PC-3 (cell line): Measurements from ENCODE around the gene OVCH2. TPM values are rescaled to one million over a fixed set of nuclear protein-coding genes. Genes with fewer than 3 reads are reported as not detected.

Experiments
- ATAC-seq: fragments of 200-7000 bp; cut with Tn5 transposase; 2 replicates; pipeline ENCODE4 v1.9.1; 2020; ENCODE audit warnings: mild to moderate bottlenecking, moderate library complexity
- BruUV-seq: library from RNA; stranded (reverse); fragments of 400-500 nt; replicated peaks from 2 replicates; lab custom pipeline; 2021; lab: Mats Ljungman, UMichigan
- CTCF ChIA-PET: fragments of 300-600 bp; sonication (Branson Sonifier 250); formaldehyde crosslinking; loops from one replicate; lab custom pipeline; 2022; ENCODE audit warnings: antibody characterized with exemption; lab: Charles Lee
- POLR2A ChIA-PET: fragments of 300-600 bp; sonication (Branson Sonifier 250); formaldehyde crosslinking; loops from one replicate; lab custom pipeline; 2022; ENCODE audit warnings: antibody characterized with exemption; ENCODE audit not compliant: unreplicated experiment; lab: Charles Lee
- DNase-seq: peaks from one replicate; pipeline ENCODE4 v3.0.0-alpha.2; 2015
- H2AFZ ChIP-seq: fragments of 300-600 bp; sonication (generic); 2 replicates; pipeline ENCODE4 v1.6.0; 2016; ENCODE audit warnings: antibody characterized with exemption, low read length
- H3F3A ChIP-seq: fragments of 300-600 bp; sonication (generic); one replicate; pipeline ENCODE4 v1.6.0; 2017; ENCODE audit warnings: antibody characterized with exemption, low read length, control low read depth, mild to moderate bottlenecking; ENCODE audit not compliant: unreplicated experiment
- H3K27ac ChIP-seq: fragments of 300-600 bp; sonication (generic); 2 replicates; pipeline ENCODE4 v1.5.1; 2016; ENCODE audit warnings: mild to moderate bottlenecking, low read length
- H3K27me3 ChIP-seq: fragments of 300-600 bp; sonication (generic); 2 replicates; pipeline ENCODE4 v1.6.1; 2016; ENCODE audit warnings: low read length, mixed read lengths
- H3K36me3 ChIP-seq: fragments of 300-600 bp; sonication (generic); 2 replicates; pipeline ENCODE4 v1.6.1; 2016; ENCODE audit warnings: low read depth, mixed run types, low read length, mixed read lengths
- H3K4me1 ChIP-seq: fragments of 300-600 bp; sonication (generic); 2 replicates; pipeline ENCODE4 v1.5.1; 2016; ENCODE audit warnings: low read length; ENCODE audit not compliant: insufficient read depth
- H3K4me2 ChIP-seq: fragments of 300-600 bp; sonication (generic); 2 replicates; pipeline ENCODE4 v1.6.0; 2016; ENCODE audit warnings: low read length
- H3K4me3 ChIP-seq: fragments of 300-600 bp; sonication (generic); 2 replicates; pipeline ENCODE4 v1.5.1; 2016; ENCODE audit warnings: mild to moderate bottlenecking, low read length, mixed read lengths
- H3K79me2 ChIP-seq: fragments of 300-600 bp; sonication (generic); 2 replicates; pipeline ENCODE4 v1.6.1; 2017; ENCODE audit warnings: low read length, mixed read lengths
- H3K9ac ChIP-seq: fragments of 300-600 bp; sonication (generic); 2 replicates; pipeline ENCODE4 v1.6.0; 2016; ENCODE audit warnings: mild to moderate bottlenecking, low read length
- H3K9me2 ChIP-seq: fragments of 300-600 bp; sonication (generic); replicated peaks from 2 replicates; pipeline ENCODE4 v1.6.1; 2016; ENCODE audit warnings: mixed run types, low read length, mixed read lengths
- H3K9me3 ChIP-seq: fragments of 300-600 bp; sonication (generic); 2 replicates; pipeline ENCODE4 v1.6.1; 2016; ENCODE audit warnings: low read length, mixed read lengths
- H4K20me1 ChIP-seq: fragments of 300-600 bp; sonication (generic); 2 replicates; pipeline ENCODE4 v1.6.1; 2016; ENCODE audit warnings: low read length, mixed read lengths
- EZH2 ChIP-seq: fragments of 300-600 bp; sonication (generic); IDR thresholded peaks from one replicate; pipeline ENCODE4 v1.6.1; 2017; ENCODE audit warnings: antibody characterized with exemption, mild to moderate bottlenecking, low read length; ENCODE audit not compliant: unreplicated experiment
- EZH2phosphoT487 ChIP-seq: fragments of 300-600 bp; sonication (generic); IDR thresholded peaks from 2 replicates; pipeline ENCODE4 v1.6.1; 2018; ENCODE audit warnings: mild to moderate bottlenecking, antibody characterized with exemption, low read length, borderline replicate concordance
- intact Hi-C: fragments of 100-400 bp; cut with micrococcal nuclease; formaldehyde crosslinking; loops from 2 replicates; pipeline ENCODE4 v1.9.0; 2023
- total RNA-seq: library from RNA; depleted of rRNA; stranded (reverse); fragments of >200 nt; gene quantifications from 2 replicates; pipeline ENCODE4 v1.2.3, GENCODE V29; 2014
- TF ChIP-seq, protein P1 (sequence below): fragments of 300-600 bp; sonication (generic); conservative IDR thresholded peaks from 2 replicates; pipeline ENCODE4 v1.5.1; 2017; ENCODE audit warnings: antibody characterized with exemption, low read depth, mild to moderate bottlenecking, low read length

OVCH2 gene
- total RNA-seq, 1 experiment from 2014 or later, result not detected

DNA sequence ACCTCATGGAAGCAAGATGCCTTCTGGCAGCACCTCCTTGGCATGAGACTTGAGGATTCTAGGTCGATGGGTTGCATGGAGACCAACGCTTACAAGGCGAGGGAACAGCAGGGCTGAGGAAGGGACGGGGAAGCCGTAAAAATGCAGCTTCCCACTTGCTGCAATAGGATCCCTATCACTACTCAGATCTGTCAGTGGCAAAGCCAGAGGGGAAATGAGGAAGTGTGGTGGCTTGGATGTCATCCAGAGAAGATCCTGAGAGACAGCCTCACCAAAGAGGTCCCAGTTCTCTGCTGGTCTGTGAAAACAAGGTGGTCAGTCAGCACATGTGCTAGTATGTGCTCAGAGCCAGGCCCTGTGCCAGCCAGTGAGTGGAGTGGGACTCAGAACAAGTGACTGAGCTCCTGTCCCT lies 55.1 kb downstream of the OVCH2 start:
- intact Hi-C loops, result no loop called here
- H3K4me1 ChIP-seq, result no peaks in the 10 kb centered on the region

DNA sequence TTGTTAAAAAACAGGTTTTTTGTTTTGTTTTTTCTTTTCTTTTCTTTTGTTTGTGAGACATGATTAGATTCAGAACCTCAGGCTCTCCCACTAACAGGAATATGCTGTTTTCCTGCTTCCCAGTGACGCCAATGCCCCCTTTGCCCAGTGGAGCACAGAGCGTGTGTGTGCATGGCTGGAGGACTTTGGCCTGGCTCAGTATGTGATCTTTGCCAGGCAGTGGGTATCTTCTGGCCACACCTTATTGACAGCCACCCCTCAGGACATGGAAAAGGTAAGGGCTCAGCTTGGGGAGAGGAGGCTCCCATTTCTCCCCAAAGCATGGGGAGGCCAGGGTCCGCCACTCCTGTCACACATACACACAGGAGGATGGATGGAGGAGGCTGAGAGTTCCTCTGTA lies 58.0 kb downstream of the OVCH2 start:
- ChIA-PET POLR2A (no interaction called here), CTCF (interaction anchor here (0.6 kb wide), 1 partner anchor 88 kb away, joined by 3 read pairs; no protein-coding TSS in a partner anchor)
- Histone ChIP-seq H3K4me2 (no peak overlapping the region), H3F3A (no peaks in the 10 kb centered on the region), H3K9me3 (no peaks in the 10 kb centered on the region), H3K27me3 (no peaks in the 10 kb centered on the region), H3K9ac (no peak overlapping the region), H3K9me2 (no peaks in the 10 kb centered on the region), H4K20me1 (no peaks in the 10 kb centered on the region), H3K79me2 (no peaks in the 10 kb centered on the region), H3K4me3 (no peak overlapping the region), H3K36me3 (no peaks in the 10 kb centered on the region), H3K4me1 (no peaks in the 10 kb centered on the region), H3K27ac (no peak overlapping the region), H2AFZ (no peak overlapping the region)
- BruUV-seq, result no TSS peak
- ATAC-seq (no peak), DNase-seq (no peak)
- intact Hi-C loops, result no loop called here
- TF ChIP-seq, protein P1, sequence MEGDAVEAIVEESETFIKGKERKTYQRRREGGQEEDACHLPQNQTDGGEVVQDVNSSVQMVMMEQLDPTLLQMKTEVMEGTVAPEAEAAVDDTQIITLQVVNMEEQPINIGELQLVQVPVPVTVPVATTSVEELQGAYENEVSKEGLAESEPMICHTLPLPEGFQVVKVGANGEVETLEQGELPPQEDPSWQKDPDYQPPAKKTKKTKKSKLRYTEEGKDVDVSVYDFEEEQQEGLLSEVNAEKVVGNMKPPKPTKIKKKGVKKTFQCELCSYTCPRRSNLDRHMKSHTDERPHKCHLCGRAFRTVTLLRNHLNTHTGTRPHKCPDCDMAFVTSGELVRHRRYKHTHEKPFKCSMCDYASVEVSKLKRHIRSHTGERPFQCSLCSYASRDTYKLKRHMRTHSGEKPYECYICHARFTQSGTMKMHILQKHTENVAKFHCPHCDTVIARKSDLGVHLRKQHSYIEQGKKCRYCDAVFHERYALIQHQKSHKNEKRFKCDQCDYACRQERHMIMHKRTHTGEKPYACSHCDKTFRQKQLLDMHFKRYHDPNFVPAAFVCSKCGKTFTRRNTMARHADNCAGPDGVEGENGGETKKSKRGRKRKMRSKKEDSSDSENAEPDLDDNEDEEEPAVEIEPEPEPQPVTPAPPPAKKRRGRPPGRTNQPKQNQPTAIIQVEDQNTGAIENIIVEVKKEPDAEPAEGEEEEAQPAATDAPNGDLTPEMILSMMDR, result no peak
- TF ChIP-seq EZH2 (no peak), EZH2phosphoT487 (no peak)

More for the DNA sequence above, 55.1 kb downstream of the OVCH2 start:
- no peaks in the 10 kb centered on the region for H3K27me3 ChIP-seq
- no TSS peak for BruUV-seq
- peak; percentile 55 for DNase-seq
- H4K20me1 ChIP-seq, result no peaks in the 10 kb centered on the region
- POLR2A ChIA-PET, result no interaction called here
- no peaks in the 10 kb centered on the region for H3K36me3 ChIP-seq
- no peak overlapping the region for H3K27ac ChIP-seq
- H3K4me2 ChIP-seq, result no peak overlapping the region
- H3F3A ChIP-seq, result no peaks in the 10 kb centered on the region
- ATAC-seq, result no peak
- no peak overlapping the region for H3K4me3 ChIP-seq
- no peak overlapping the region for H2AFZ ChIP-seq
- H3K9ac ChIP-seq, result no peak overlapping the region
- CTCF ChIA-PET, result no interaction called here
- no peak for TF ChIP-seq EZH2phosphoT487
- TF ChIP-seq, protein P1, result no peak
- TF ChIP-seq EZH2, result no peak
- no peaks in the 10 kb centered on the region for H3K9me3 ChIP-seq
- no peaks in the 10 kb centered on the region for H3K79me2 ChIP-seq
- H3K9me2 ChIP-seq, result no peaks in the 10 kb centered on the region

DNA sequence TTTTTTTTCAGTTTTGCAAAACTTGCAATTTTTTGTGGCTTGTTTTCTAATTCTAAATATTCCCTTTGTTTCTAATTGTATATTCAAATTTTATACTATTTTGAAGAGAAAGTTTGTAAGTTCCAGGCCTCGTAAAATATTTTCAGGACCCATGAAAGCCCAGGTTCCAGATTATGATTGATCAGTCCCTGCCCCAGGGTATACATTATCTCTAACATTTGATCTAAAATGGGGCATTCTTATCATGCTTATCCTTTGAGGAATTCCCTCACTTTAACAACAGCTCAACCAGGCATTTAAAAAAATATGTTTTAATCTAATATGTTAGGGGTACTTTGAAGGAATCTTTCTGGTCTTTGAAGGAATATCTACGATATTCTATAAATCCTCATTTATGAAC lies 59.4 kb downstream of the OVCH2 start:
- no peak for ATAC-seq
- intact Hi-C loops, result no loop called here

More for the DNA sequence above, 59.4 kb downstream of the OVCH2 start:
- TF ChIP-seq, protein P1, result no peak
- no peak for TF ChIP-seq EZH2phosphoT487
- Histone ChIP-seq H3K9ac (no peak overlapping the region), H3K27ac (no peak overlapping the region), H4K20me1 (no peaks in the 10 kb centered on the region), H3K4me1 (0 out of 2 replicates have a peak, but pooled peaks cover 5% of the 10 kb centered on the region), H3K9me2 (no peaks in the 10 kb centered on the region), H3K79me2 (no peaks in the 10 kb centered on the region), H3K9me3 (no peaks in the 10 kb centered on the region), H3F3A (no peaks in the 10 kb centered on the region), H3K4me3 (no peak overlapping the region), H3K4me2 (no peak overlapping the region), H2AFZ (no peak overlapping the region), H3K36me3 (no peaks in the 10 kb centered on the region), H3K27me3 (no peaks in the 10 kb centered on the region)
- POLR2A ChIA-PET, result no interaction called here
- DNase-seq, result no peak
- CTCF ChIA-PET, result no interaction called here
- BruUV-seq, result no TSS peak
